Ascending aorta (tissue), 2 donors: ENCODE results near the gene MOCS1. TPM values are rescaled to one million over a fixed set of nuclear protein-coding genes. Genes with fewer than 3 reads are reported as not detected.
"Not testable (repeated sequence)": the region's sequence is repeated elsewhere in the genome, so short reads cannot be mapped to it uniquely, and the experiment has no call there.

Experiments used
- DNase-seq, 2 donors: peaks; one replicate each; pipeline ENCODE4 v3.0.0-alpha.2; 2019; ENCODE audit warnings: low spot score in 2 of 2
- H3K27ac ChIP-seq, 2 donors: fragments of 200-600 bp; sonication (generic); one replicate each; pipeline ENCODE4 v1.5.1; 2016 to 2017; ENCODE audit warnings: mild to moderate bottlenecking in 1 of 2
- H3K27me3 ChIP-seq: fragments of 200-600 bp; sonication (generic); one replicate; pipeline ENCODE4 v1.5.1; 2017
- H3K36me3 ChIP-seq, 2 donors: fragments of 200-600 bp; sonication (generic); one replicate each; pipeline ENCODE4 v1.5.1; 2016
- H3K4me1 ChIP-seq, 2 donors: fragments of 200-600 bp; sonication (generic); one replicate each; pipeline ENCODE4 v1.5.1; 2016 to 2017; ENCODE audit warnings: mild to moderate bottlenecking in 1 of 2
- H3K4me3 ChIP-seq, 2 donors: fragments of 200-600 bp; sonication (generic); one replicate each; pipeline ENCODE4 v1.5.1; 2016 to 2017; ENCODE audit warnings: mild to moderate bottlenecking in 1 of 2
- H3K9me3 ChIP-seq, 2 donors: fragments of 200-600 bp; sonication (generic); one replicate each; pipeline ENCODE4 v1.5.1; 2016
- intact Hi-C: fragments of 100-400 bp; cut with DNase I; formaldehyde crosslinking; loops from one replicate; pipeline ENCODE4 v1.15.1; 2023
- total RNA-seq: library from RNA; depleted of rRNA; stranded (reverse); fragments of >200 nt; gene quantifications from one replicate; pipeline ENCODE4 v1.1.0, GENCODE V29; 2016
- TF ChIP-seq, protein P1 (sequence below), 3 experiments: fragments of 200-600 bp in 2 of 3; fragments of 450-650 bp in 1 of 3; sonication (generic) in 2 of 3; IDR thresholded peaks; one replicate each; pipeline ENCODE4 v1.5.1; 2016 to 2019; ENCODE audit warnings: antibody characterized with exemption in 3 of 3, mild to moderate bottlenecking in 1 of 3, moderate library complexity in 1 of 3

The MOCS1 gene
- total RNA-seq, 1 donor from 2014 or later, result 45.4 TPM

GRCh38 chr6:39979461-39980328 lies 45.4 kb upstream of the MOCS1 start:
- TF ChIP-seq, protein P1, sequence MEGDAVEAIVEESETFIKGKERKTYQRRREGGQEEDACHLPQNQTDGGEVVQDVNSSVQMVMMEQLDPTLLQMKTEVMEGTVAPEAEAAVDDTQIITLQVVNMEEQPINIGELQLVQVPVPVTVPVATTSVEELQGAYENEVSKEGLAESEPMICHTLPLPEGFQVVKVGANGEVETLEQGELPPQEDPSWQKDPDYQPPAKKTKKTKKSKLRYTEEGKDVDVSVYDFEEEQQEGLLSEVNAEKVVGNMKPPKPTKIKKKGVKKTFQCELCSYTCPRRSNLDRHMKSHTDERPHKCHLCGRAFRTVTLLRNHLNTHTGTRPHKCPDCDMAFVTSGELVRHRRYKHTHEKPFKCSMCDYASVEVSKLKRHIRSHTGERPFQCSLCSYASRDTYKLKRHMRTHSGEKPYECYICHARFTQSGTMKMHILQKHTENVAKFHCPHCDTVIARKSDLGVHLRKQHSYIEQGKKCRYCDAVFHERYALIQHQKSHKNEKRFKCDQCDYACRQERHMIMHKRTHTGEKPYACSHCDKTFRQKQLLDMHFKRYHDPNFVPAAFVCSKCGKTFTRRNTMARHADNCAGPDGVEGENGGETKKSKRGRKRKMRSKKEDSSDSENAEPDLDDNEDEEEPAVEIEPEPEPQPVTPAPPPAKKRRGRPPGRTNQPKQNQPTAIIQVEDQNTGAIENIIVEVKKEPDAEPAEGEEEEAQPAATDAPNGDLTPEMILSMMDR (IDR thresholded peaks at IDR 0.05), result no peak
- intact Hi-C loops, result loop anchor here (2.0 to 10.0 kb wide), 2 partner anchors 329 to 935 kb away; no protein-coding TSS in a partner anchor
- H3K27ac ChIP-seq, result peak overlapping the region; percentile 3 to 62

GRCh38 chr6:39978240-39978639 lies 44.0 kb upstream of the MOCS1 start:
- intact Hi-C loops, result no loop called here
- TF ChIP-seq, protein P1 (IDR thresholded peaks at IDR 0.05), result no peak
- Histone ChIP-seq H3K4me1 (peaks cover 0 to 24% of the 10 kb centered on the region in 2 donors), H3K27ac (no peak overlapping the region), H3K36me3 (no peaks in the 10 kb centered on the region), H3K27me3 (no peaks in the 10 kb centered on the region), H3K4me3 (no peak overlapping the region), H3K9me3 (no peaks in the 10 kb centered on the region)
- DNase-seq, result no peak

More at GRCh38 chr6:39979461-39980328, 45.4 kb upstream of the MOCS1 start:
- Histone ChIP-seq H3K9me3 (no peaks in the 10 kb centered on the region), H3K27me3 (no peaks in the 10 kb centered on the region), H3K36me3 (no peaks in the 10 kb centered on the region), H3K4me1 (peaks cover 0 to 24% of the 10 kb centered on the region in 2 donors), H3K4me3 (no peak overlapping the region)
- no peak for DNase-seq

- TF ChIP-seq, protein P1 (IDR thresholded peaks at IDR 0.05), result no peak
- no peak for DNase-seq
- H3K27ac ChIP-seq, result no peak overlapping the region
- H3K4me1 ChIP-seq, result no peaks in the 10 kb centered on the region
- intact Hi-C loops, result no loop called here
- no peaks in the 10 kb centered on the region for H3K27me3 ChIP-seq
- no peaks in the 10 kb centered on the region for H3K9me3 ChIP-seq
- no peak overlapping the region for H3K4me3 ChIP-seq
- no peaks in the 10 kb centered on the region for H3K36me3 ChIP-seq
Measured at GRCh38 chr6:39973661-39974060, 39.4 kb upstream of the MOCS1 start.

- intact Hi-C loops, result not testable (repeated sequence)
Measured at GRCh38 chr6:39972717-39973116, 38.5 kb upstream of the MOCS1 start.

DNA sequence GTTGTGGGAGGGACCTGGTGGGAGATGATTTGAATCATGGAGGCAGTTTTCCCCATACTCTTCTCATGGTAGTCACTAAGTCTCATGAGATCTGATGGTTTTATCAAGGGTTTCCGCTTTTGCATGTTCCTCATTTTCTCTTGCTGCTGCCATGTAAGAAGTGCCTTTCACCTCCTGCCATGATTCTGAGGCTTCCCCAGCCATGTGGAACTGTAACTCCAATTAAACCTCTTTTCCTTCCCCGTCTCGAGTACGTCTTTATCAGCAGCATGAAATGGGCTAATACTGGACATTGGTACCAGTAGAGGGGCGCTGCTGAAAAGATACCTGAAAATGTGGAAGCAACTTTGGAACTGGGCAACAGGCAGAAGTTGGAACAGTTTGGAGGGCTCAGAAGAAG lies 36.9 kb upstream of the MOCS1 start:
- H3K36me3 ChIP-seq, intact Hi-C loops, DNase-seq, H3K4me3 ChIP-seq, H3K4me1 ChIP-seq, H3K27ac ChIP-seq, H3K27me3 ChIP-seq, H3K9me3 ChIP-seq: not testable (repeated sequence)

More at GRCh38 chr6:39972717-39973116, 38.5 kb upstream of the MOCS1 start:
- not testable (repeated sequence) for H3K27me3 ChIP-seq, DNase-seq, H3K27ac ChIP-seq, H3K4me1 ChIP-seq, H3K9me3 ChIP-seq, H3K36me3 ChIP-seq, H3K4me3 ChIP-seq

GRCh38 chr6:39965751-39966150 lies 31.5 kb upstream of the MOCS1 start:
- Histone ChIP-seq H3K4me3 (no peak overlapping the region), H3K36me3 (no peaks in the 10 kb centered on the region), H3K27ac (no peak overlapping the region), H3K27me3 (no peaks in the 10 kb centered on the region), H3K4me1 (no peaks in the 10 kb centered on the region), H3K9me3 (no peaks in the 10 kb centered on the region)
- intact Hi-C loops, result no loop called here
- DNase-seq, result no peak
- TF ChIP-seq, protein P1 (IDR thresholded peaks at IDR 0.05), result no peak
